Right lobe of liver (tissue), 4 donors: ENCODE measurements around the gene C20orf204.

Source experiments
- CTCF ChIP-seq, 4 donors: fragments of 200-600 bp in 3 of 4; fragments of 450-650 bp in 1 of 4; IDR thresholded peaks; one replicate each; pipeline versions ENCODE4 v1.5.1 to v1.8.0; 2016 to 2022; ENCODE audit warnings: antibody characterized with exemption in 4 of 4, mild to moderate bottlenecking in 2 of 4
- POLR2A ChIP-seq: fragments of 450-650 bp; IDR thresholded peaks from one replicate; pipeline ENCODE4 v1.6.1; 2017; ENCODE audit warnings: antibody characterized with exemption, mild to moderate bottlenecking
- donor health status: DM: no; HTN: no; CAD: no.
- donor health status: DM: no; HTN: no; CAD: no.
- donor health status: DM: no; HTN: yes; CAD: no.

DNA sequence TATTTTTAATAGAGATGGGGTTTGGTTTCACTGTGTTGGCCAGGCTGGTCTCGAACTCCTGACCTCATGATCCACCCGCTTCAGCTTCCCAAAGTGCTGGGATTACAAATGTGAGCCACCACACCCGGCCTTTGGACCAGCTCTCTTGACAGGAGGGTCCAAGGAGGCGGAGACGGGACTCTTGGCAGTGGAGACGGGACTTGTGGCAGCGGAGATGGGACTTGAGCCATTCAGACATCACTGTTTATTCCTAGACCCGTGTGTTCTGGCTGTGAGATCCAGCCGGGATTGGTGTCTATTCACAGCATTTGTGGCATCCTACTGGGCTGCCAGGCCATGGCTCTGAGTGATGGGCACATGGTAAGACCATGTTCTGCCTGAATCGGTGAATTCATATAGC lies 29.5 kb upstream of the C20orf204 start:
- TF ChIP-seq POLR2A (no peak), CTCF (IDR thresholded peaks at IDR 0.05) (no peak)
